ENCODE data around the gene GRK1.

GRK1 gene

GRCh38 chr13:113726961-113727411, 60.0 kb downstream of the GRK1 start:
- no peak overlapping the region for H3K4me3 ChIP-seq (ENCODE audit: low read length)
- peak; percentile 16 for DNase-seq (ENCODE audit: low read depth)
- TF ChIP-seq CTCF (IDR thresholded peaks at IDR 0.05; ENCODE audit: insufficient read depth, low read depth, low read length, missing control alignments) = no peak

- no peak overlapping the region for H3K4me3 ChIP-seq (ENCODE audit: low read length)
- no peak for DNase-seq (ENCODE audit: low read depth)
- no peak for TF ChIP-seq CTCF (IDR thresholded peaks at IDR 0.05; ENCODE audit: insufficient read depth, low read depth, low read length, missing control alignments)
Measured at GRCh38 chr13:113728571-113729054, 61.6 kb downstream of the GRK1 start.

DNA sequence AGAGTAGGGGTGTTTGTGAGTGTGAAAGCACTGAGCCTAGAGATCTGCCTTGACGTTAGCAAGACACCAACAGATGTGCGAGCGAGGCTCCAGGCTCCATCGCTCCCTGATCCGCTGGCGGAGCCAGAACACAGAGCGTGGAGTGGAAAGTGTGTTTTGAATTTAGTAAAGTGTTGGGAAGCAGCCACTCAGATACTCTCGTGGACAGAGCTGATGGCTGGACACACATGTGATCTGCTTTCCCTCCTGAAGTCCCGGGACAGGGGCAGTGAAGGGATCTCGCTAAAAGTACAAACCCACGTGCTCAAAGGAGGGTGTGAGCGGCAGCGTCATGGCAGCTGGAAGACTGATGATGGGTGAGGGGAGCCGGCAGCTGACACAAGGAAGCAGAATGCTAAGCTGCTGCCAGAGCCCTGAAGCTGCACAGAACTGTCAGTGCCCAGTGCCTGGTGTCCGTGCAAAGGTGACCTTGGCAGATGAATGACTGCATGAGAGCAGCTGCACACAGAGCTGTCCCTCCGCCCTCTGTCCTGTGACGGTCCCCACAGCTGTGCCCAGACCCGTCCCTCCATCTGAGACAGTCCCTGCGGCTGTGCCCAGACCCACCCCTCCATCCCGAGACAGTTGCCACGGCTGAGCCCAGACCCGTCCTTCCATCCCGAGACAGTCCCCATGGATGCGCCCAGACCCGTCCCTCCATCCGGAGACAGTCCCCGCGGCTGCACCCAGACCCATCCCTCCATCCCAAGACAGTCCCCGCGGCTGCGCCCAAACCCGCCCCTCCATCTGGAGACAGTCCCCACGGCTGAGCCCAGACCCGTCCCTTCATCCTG, 62.4 kb downstream of the GRK1 start:
- no peak for DNase-seq (ENCODE audit: low read depth)
- no peak for TF ChIP-seq CTCF (IDR thresholded peaks at IDR 0.05; ENCODE audit: insufficient read depth, low read depth, low read length, missing control alignments)

GRCh38 chr13:113730258-113730691, 63.3 kb downstream of the GRK1 start:
- TF ChIP-seq CTCF (IDR thresholded peaks at IDR 0.05; ENCODE audit: insufficient read depth, low read depth, low read length, missing control alignments) = no peak
- H3K4me3 ChIP-seq (ENCODE audit: low read length) = no peak overlapping the region
- no peak for DNase-seq (ENCODE audit: low read depth)

More for the DNA sequence above, 62.4 kb downstream of the GRK1 start:
- H3K4me3 ChIP-seq (ENCODE audit: low read length) = no peak overlapping the region

- no peak for DNase-seq (ENCODE audit: low read depth)
- no peak for TF ChIP-seq CTCF (IDR thresholded peaks at IDR 0.05; ENCODE audit: insufficient read depth, low read depth, low read length, missing control alignments)
- H3K4me3 ChIP-seq (ENCODE audit: low read length) = no peak overlapping the region
Measured at GRCh38 chr13:113730831-113731191, 63.8 kb downstream of the GRK1 start.

DNA sequence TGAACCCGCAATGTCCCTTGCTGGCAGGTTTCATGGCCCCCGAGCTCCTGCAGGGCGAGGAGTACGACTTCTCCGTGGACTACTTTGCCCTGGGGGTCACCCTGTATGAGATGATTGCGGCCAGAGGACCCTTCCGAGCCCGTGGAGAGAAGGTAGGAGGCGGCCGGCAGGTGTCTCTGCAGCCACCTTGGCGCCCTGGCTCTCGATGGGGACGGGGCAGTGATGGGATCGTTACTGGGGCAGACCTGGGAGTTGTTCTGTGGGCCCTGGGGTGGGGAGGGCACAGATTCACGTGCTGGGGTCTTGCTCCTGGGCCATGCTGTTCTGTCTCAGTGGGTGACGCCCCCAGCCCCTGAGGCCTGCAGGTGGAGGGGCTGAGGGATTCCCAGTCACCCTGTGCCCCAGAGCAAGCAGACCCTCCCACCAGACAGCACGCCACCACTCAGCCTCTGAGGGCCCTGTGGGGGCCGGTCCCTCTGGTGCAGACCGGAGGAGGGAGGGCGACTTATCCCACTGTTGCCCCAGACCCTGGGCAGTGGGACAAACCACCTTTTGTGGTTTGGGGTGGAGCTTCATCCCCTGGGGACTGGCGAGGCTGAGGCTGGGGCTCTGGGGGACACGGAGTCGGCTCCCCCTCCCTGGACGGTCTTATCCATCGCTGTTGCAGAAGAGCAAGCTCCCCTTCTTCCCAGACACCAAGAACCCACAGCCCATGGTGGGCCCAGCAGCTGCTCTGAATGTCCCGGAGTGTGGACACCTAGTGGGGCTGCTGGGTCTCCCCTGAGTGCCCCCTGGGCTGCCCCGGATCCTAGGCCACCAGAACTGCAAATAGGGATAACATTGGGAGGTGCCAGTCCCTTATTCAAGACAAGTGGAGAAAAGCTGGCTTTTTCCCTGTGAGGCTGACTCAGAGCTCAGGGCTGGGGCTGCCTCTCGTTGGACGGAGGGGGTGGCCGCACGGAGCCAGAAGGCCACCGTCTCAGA, 64.5 kb downstream of the GRK1 start:
- H3K4me3 ChIP-seq (ENCODE audit: low read length) = no peak overlapping the region
- no peak for TF ChIP-seq CTCF (IDR thresholded peaks at IDR 0.05; ENCODE audit: insufficient read depth, low read depth, low read length, missing control alignments)
- no peak for DNase-seq (ENCODE audit: low read depth)
